WTC11 (cell line): ENCODE results near the gene DHX57. TPM values are rescaled to one million over a fixed set of nuclear protein-coding genes. Genes with fewer than 3 reads are reported as not detected.
A peak's percentile ranks its signal among the peaks of the same experiment; 100 is the strongest.

ENCODE experiments used
- ATAC-seq: fragments of 200-7000 bp; cut with Tn5 transposase; 2 replicates; pipeline ENCODE4 v1.10.0; 2021; ENCODE audit warnings: mild to moderate bottlenecking, moderate library complexity
- CTCF ChIA-PET: fragments of 300-600 bp; sonication (Branson Sonifier 250); formaldehyde crosslinking; loops from one replicate; lab custom pipeline; 2021; ENCODE audit warnings: antibody characterized with exemption; lab: Charles Lee
- POLR2A ChIA-PET: fragments of 350-600 bp; sonication (Branson Sonifier 250); formaldehyde crosslinking; loops from one replicate; lab custom pipeline; 2021; ENCODE audit warnings: antibody characterized with exemption; lab: Charles Lee
- DNase-seq: peaks from one replicate; pipeline ENCODE4 v3.0.0; 2021; ENCODE audit warnings: low spot score
- H3K27ac Mint-ChIP-seq: 2 replicates; pipeline ENCODE4 v1.8.0; 2021; ENCODE audit warnings: mixed read lengths
- H3K27me3 Mint-ChIP-seq: 2 replicates; pipeline ENCODE4 v1.8.0; 2021; ENCODE audit warnings: low read depth, mild to moderate bottlenecking, moderate library complexity, mixed read lengths
- H3K36me3 Mint-ChIP-seq: 2 replicates; pipeline ENCODE4 v1.8.0; 2021; ENCODE audit warnings: mixed read lengths
- H3K4me1 Mint-ChIP-seq: 2 replicates; pipeline ENCODE4 v1.8.0; 2022; ENCODE audit warnings: mixed read lengths
- H3K4me3 Mint-ChIP-seq: 2 replicates; pipeline ENCODE4 v1.8.0; 2021; ENCODE audit warnings: mild to moderate bottlenecking, moderate library complexity, mixed read lengths
- H3K9me3 Mint-ChIP-seq: 2 replicates; pipeline ENCODE4 v1.8.0; 2021; ENCODE audit warnings: mixed read lengths
- CREB1 ChIP-seq: sonication (generic); formaldehyde crosslinking; IDR thresholded peaks from 2 replicates; pipeline ENCODE4 v1.8.0; 2023; ENCODE audit warnings: mild to moderate bottlenecking, missing genetic modification reagents
- E2F1 ChIP-seq: sonication (generic); formaldehyde crosslinking; IDR thresholded peaks from 2 replicates; pipeline ENCODE4 v1.8.0; 2022; ENCODE audit warnings: mild to moderate bottlenecking, missing genetic modification reagents
- E2F4 ChIP-seq: sonication (generic); formaldehyde crosslinking; IDR thresholded peaks from 2 replicates; pipeline ENCODE4 v1.8.1; 2022; ENCODE audit warnings: low read depth, mild to moderate bottlenecking, moderate library complexity, missing genetic modification reagents, borderline replicate concordance
- ELF4 ChIP-seq: sonication (generic); formaldehyde crosslinking; IDR thresholded peaks from 2 replicates; pipeline ENCODE4 v1.8.1; 2022; ENCODE audit warnings: low read depth, mild to moderate bottlenecking, moderate library complexity, missing genetic modification reagents
- EMX1 ChIP-seq: fragments of 250-450 bp; sonication (Bioruptor Pico); IDR thresholded peaks from 2 replicates; pipeline ENCODE4 v1.8.0; 2021; ENCODE audit warnings: mild to moderate bottlenecking
- ERG ChIP-seq: fragments of 250-450 bp; sonication (Bioruptor Pico); IDR thresholded peaks from 2 replicates; pipeline ENCODE4 v1.8.0; 2021; ENCODE audit warnings: mild to moderate bottlenecking
- ESRRA ChIP-seq: sonication (generic); formaldehyde crosslinking; IDR thresholded peaks from 2 replicates; pipeline ENCODE4 v1.8.1; 2022; ENCODE audit warnings: mild to moderate bottlenecking, missing genetic modification reagents, borderline replicate concordance
- FOXJ3 ChIP-seq: sonication (generic); formaldehyde crosslinking; IDR thresholded peaks from 2 replicates; pipeline ENCODE4 v1.9.0; 2021; ENCODE audit warnings: missing genetic modification reagents, mild to moderate bottlenecking, borderline replicate concordance
- GABPB1 ChIP-seq: sonication (generic); formaldehyde crosslinking; IDR thresholded peaks from 2 replicates; pipeline ENCODE4 v1.8.1; 2023; ENCODE audit warnings: mild to moderate bottlenecking, missing genetic modification reagents
- NR1H2 ChIP-seq: sonication (generic); formaldehyde crosslinking; IDR thresholded peaks from 2 replicates; pipeline ENCODE4 v1.9.0; 2021; ENCODE audit warnings: mild to moderate bottlenecking, moderate library complexity, missing genetic modification reagents
- OVOL2 ChIP-seq: fragments of 250-450 bp; sonication (Bioruptor Pico); IDR thresholded peaks from 2 replicates; pipeline ENCODE4 v1.9.0; 2021; ENCODE audit warnings: mild to moderate bottlenecking, borderline replicate concordance
- SMAD3 ChIP-seq: sonication (generic); formaldehyde crosslinking; IDR thresholded peaks from 2 replicates; pipeline ENCODE4 v1.8.0; 2022; ENCODE audit warnings: missing genetic modification reagents, mild to moderate bottlenecking, borderline replicate concordance
- SMAD4 ChIP-seq: sonication (generic); formaldehyde crosslinking; IDR thresholded peaks from 2 replicates; pipeline ENCODE4 v1.8.0; 2022; ENCODE audit warnings: mild to moderate bottlenecking, missing genetic modification reagents
- SP1 ChIP-seq: sonication (generic); formaldehyde crosslinking; conservative IDR thresholded peaks from 2 replicates; pipeline ENCODE4 v1.8.1; 2022; ENCODE audit warnings: missing genetic modification reagents
- ZNF219 ChIP-seq: sonication (generic); formaldehyde crosslinking; IDR thresholded peaks from 2 replicates; pipeline ENCODE4 v1.8.0; 2023; ENCODE audit warnings: missing genetic modification reagents, mild to moderate bottlenecking, borderline replicate concordance
- ZNF671 ChIP-seq: fragments of 250-450 bp; sonication (Bioruptor Pico); IDR thresholded peaks from 2 replicates; pipeline ENCODE4 v1.8.0; 2021; ENCODE audit warnings: mild to moderate bottlenecking
- total RNA-seq: library from RNA; stranded (reverse); gene quantifications from 3 replicates; pipeline ENCODE4 v1.2.3, GENCODE V29; 2021
- TF ChIP-seq, protein P1 (sequence below): sonication (generic); formaldehyde crosslinking; IDR thresholded peaks from 2 replicates; pipeline ENCODE4 v1.8.1; 2023; ENCODE audit warnings: mild to moderate bottlenecking, moderate library complexity, missing genetic modification reagents
- TF ChIP-seq, protein P2 (sequence below): fragments of 250-450 bp; sonication (Bioruptor Pico); IDR thresholded peaks from 2 replicates; pipeline ENCODE4 v1.9.0; 2021; ENCODE audit warnings: mild to moderate bottlenecking
- TF ChIP-seq, protein P3 (sequence below): sonication (generic); formaldehyde crosslinking; IDR thresholded peaks from 2 replicates; pipeline ENCODE4 v1.8.0; 2023; ENCODE audit warnings: mild to moderate bottlenecking, missing genetic modification reagents

The DHX57 gene
- total RNA-seq, 1 experiment from 2014 or later: 30.3 TPM

GRCh38 chr2:38886063-38886462, 10.3 kb upstream of the DHX57 start:
- Mint-ChIP-seq H3K9me3 (no peaks in the 10 kb centered on the region), H3K27ac (no peak overlapping the region), H3K36me3 (no peaks in the 10 kb centered on the region), H3K4me3 (no peak overlapping the region), H3K27me3 (no peaks in the 10 kb centered on the region; the same call in 1 of the 2 replicates), H3K4me1 (no peaks in the 10 kb centered on the region)
- POLR2A ChIA-PET: no interaction called here
- no peak for DNase-seq
- no peak for ATAC-seq
- TF ChIP-seq ZNF671 (CRISPR knock-in tag): no peak
- TF ChIP-seq SP1: no peak
- TF ChIP-seq OVOL2 (CRISPR knock-in tag): no peak
- no peak for TF ChIP-seq NR1H2
- TF ChIP-seq, protein P1, sequence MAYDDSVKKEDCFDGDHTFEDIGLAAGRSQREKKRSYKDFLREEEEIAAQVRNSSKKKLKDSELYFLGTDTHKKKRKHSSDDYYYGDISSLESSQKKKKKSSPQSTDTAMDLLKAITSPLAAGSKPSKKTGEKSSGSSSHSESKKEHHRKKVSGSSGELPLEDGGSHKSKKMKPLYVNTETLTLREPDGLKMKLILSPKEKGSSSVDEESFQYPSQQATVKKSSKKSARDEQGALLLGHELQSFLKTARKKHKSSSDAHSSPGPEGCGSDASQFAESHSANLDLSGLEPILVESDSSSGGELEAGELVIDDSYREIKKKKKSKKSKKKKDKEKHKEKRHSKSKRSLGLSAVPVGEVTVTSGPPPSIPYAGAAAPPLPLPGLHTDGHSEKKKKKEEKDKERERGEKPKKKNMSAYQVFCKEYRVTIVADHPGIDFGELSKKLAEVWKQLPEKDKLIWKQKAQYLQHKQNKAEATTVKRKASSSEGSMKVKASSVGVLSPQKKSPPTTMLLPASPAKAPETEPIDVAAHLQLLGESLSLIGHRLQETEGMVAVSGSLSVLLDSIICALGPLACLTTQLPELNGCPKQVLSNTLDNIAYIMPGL (CRISPR knock-in tag): no peak
- TF ChIP-seq FOXJ3: no peak
- no peak for TF ChIP-seq ZNF219 (CRISPR knock-in tag)
- TF ChIP-seq CREB1: no peak
- TF ChIP-seq SMAD3 (CRISPR knock-in tag): no peak
- no peak for TF ChIP-seq SMAD4 (CRISPR knock-in tag)
- TF ChIP-seq EMX1: no peak
- TF ChIP-seq, protein P2, sequence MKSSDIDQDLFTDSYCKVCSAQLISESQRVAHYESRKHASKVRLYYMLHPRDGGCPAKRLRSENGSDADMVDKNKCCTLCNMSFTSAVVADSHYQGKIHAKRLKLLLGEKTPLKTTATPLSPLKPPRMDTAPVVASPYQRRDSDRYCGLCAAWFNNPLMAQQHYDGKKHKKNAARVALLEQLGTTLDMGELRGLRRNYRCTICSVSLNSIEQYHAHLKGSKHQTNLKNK (CRISPR knock-in tag): no peak
- CTCF ChIA-PET: no interaction called here

DNA sequence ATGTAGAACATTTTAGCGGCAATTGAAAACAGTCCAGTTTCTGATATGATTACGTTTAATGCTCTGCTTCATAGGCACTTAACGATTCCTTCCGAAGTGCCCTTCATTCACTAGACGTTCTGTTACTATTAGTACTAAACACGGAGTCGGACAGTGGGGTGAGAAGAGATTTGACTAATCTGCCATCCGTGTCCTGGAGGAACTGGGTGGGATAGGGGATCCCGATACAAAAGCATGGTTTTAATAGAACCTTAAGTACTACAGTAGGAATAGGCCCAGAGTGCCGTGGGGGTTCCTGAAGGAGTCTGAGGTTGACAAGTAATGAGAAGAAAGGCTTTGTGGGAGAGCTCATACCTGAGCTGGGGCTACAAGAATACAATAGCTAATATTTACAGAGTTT, 673 bp upstream of the DHX57 start:
- Mint-ChIP-seq H3K27me3 (no peaks in the 10 kb centered on the region), H3K4me3 (peak overlapping the region; percentile 87), H3K36me3 (peaks cover 8% of the 10 kb centered on the region; the same call in 1 of the 2 replicates), H3K27ac (no peak overlapping the region), H3K4me1 (peaks cover 14% of the 10 kb centered on the region), H3K9me3 (peaks cover 10% of the 10 kb centered on the region)
- ChIA-PET CTCF (interaction anchor here (1.2 to 3.2 kb wide), 3 partner anchors 71 to 353 kb away, joined by 3 to 21 read pairs (median 4); no protein-coding TSS in a partner anchor), POLR2A (interaction anchor here (2.0 kb wide), 1 partner anchor 125 kb away, joined by 11 read pairs; the partner anchor contains the start of gene SRSF7)
- DNase-seq: no peak
- ATAC-seq: no peak
- TF ChIP-seq NR1H2 (no peak), E2F1 (CRISPR knock-in tag) (no peak), ESRRA (CRISPR knock-in tag) (no peak), ERG (no peak), ELF4 (CRISPR knock-in tag) (no peak), E2F4 (no peak), GABPB1 (CRISPR knock-in tag) (no peak)
- TF ChIP-seq, protein P3, sequence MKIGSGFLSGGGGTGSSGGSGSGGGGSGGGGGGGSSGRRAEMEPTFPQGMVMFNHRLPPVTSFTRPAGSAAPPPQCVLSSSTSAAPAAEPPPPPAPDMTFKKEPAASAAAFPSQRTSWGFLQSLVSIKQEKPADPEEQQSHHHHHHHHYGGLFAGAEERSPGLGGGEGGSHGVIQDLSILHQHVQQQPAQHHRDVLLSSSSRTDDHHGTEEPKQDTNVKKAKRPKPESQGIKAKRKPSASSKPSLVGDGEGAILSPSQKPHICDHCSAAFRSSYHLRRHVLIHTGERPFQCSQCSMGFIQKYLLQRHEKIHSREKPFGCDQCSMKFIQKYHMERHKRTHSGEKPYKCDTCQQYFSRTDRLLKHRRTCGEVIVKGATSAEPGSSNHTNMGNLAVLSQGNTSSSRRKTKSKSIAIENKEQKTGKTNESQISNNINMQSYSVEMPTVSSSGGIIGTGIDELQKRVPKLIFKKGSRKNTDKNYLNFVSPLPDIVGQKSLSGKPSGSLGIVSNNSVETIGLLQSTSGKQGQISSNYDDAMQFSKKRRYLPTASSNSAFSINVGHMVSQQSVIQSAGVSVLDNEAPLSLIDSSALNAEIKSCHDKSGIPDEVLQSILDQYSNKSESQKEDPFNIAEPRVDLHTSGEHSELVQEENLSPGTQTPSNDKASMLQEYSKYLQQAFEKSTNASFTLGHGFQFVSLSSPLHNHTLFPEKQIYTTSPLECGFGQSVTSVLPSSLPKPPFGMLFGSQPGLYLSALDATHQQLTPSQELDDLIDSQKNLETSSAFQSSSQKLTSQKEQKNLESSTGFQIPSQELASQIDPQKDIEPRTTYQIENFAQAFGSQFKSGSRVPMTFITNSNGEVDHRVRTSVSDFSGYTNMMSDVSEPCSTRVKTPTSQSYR (CRISPR knock-in tag): no peak
